WI38 (cell line): ENCODE data around the gene GABRR2.

Source experiments
- H3K4me3 ChIP-seq: 2 replicates; pipeline ENCODE4 v1.5.1; 2011; ENCODE audit warnings: low read depth, mild to moderate bottlenecking, control low read depth, low read length
- CTCF ChIP-seq: IDR thresholded peaks from 2 replicates; pipeline ENCODE4 v1.5.1; 2012; ENCODE audit warnings: low read depth, mild to moderate bottlenecking, control low read depth, low read length

The GABRR2 gene

GRCh38 chr6:89290401-89291155 lies 24.5 kb downstream of the GABRR2 start:
- no peak for TF ChIP-seq CTCF
- H3K4me3 ChIP-seq: no peak overlapping the region

GRCh38 chr6:89289710-89290109 lies 25.4 kb downstream of the GABRR2 start:
- no peak overlapping the region for H3K4me3 ChIP-seq
- TF ChIP-seq CTCF: no peak

GRCh38 chr6:89287351-89288028 lies 27.6 kb downstream of the GABRR2 start:
- no peak overlapping the region for H3K4me3 ChIP-seq
- TF ChIP-seq CTCF: no peak

- TF ChIP-seq CTCF: no peak
These were observed 28.6 kb downstream of the GABRR2 start for GRCh38 chr6:89286516-89286915.

GRCh38 chr6:89284963-89285735 lies 29.9 kb downstream of the GABRR2 start:
- no peak for TF ChIP-seq CTCF
- no peak overlapping the region for H3K4me3 ChIP-seq

More at GRCh38 chr6:89286516-89286915, 28.6 kb downstream of the GABRR2 start:
- H3K4me3 ChIP-seq: no peak overlapping the region

GRCh38 chr6:89284081-89284480 lies 31.0 kb downstream of the GABRR2 start:
- TF ChIP-seq CTCF: no peak
- H3K4me3 ChIP-seq: no peak overlapping the region
